Measurements from ENCODE around the gene PLCB4. TPM values are rescaled to one million over a fixed set of nuclear protein-coding genes. Genes with fewer than 3 reads are reported as not detected.

PLCB4 gene
- total RNA-seq, 1 experiment from 2014 or later = 12.6 TPM

DNA sequence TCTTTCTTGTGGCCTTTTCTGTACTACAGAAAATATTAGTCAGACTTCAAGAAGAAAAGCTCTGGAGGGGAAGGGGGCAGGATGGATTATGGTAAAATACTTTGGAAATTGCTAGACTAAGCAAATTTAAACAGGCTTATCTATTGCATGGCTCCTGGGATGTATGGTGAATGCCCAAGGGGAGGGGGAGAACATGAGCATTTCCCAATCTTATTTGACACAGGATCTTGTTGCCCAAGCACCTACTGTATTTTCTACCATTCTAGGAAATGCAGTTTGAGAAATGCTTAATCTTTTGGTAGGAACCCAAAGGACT, 359.4 kb downstream of the PLCB4 start:
- no peak overlapping the region for H3K4me3 Mint-ChIP-seq
- no peak for ATAC-seq
- TF ChIP-seq, protein P1, sequence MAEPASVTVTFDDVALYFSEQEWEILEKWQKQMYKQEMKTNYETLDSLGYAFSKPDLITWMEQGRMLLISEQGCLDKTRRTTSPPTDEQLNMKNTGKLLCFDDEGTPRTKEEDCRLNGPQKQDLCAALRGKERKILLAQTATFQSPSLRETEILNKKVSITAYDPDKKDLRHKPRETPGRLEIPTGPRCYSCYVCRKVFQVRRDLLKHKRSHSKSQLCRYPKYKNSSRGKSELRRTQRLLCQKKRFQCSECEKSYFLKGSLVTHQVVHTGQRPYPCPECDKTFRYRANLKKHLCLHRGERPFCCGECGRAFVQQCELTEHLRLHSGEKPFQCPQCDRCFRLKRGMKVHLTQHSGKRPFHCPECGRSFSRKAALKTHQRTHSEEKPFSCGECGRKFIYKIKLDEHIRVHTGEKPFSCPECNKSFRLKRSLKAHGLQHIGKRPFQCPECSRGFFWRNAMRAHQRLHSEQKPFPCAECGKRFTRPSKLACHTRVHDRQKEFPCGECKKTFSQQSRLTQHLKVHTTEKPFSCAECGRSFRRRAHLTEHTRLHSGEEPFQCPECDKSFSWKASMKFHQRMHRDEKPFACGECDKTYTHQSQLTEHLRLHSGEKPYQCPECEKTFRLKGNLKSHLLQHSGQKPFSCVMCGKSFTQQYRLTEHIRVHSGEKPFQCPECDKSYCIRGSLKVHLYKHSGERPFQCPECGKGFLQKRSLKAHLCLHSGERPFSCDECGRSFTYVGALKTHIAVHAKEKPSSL (CRISPR knock-in tag; conservative IDR thresholded peaks at IDR 0.05) = no peak
- TF ChIP-seq ZNF219 (CRISPR knock-in tag; IDR thresholded peaks at IDR 0.05; ENCODE audit: borderline replicate concordance) (no peak), TCF7 (CRISPR knock-in tag; IDR thresholded peaks at IDR 0.05; ENCODE audit: low read depth) (no peak), CREB1 (CRISPR knock-in tag; IDR thresholded peaks at IDR 0.05) (no peak), MYBL2 (CRISPR knock-in tag; IDR thresholded peaks at IDR 0.05) (no peak), CBFB (CRISPR knock-in tag; IDR thresholded peaks at IDR 0.05; ENCODE audit: low read depth) (no peak), NR1H2 (CRISPR knock-in tag; IDR thresholded peaks at IDR 0.05) (no peak), KAT7 (CRISPR knock-in tag; IDR thresholded peaks at IDR 0.05; ENCODE audit: borderline replicate concordance) (no peak), ZNF423 (CRISPR knock-in tag; IDR thresholded peaks at IDR 0.05) (no peak), SP1 (CRISPR knock-in tag; conservative IDR thresholded peaks at IDR 0.05) (no peak), ZNF263 (CRISPR knock-in tag; IDR thresholded peaks at IDR 0.05; ENCODE audit: low read depth) (no peak)
- TF ChIP-seq, protein P2, sequence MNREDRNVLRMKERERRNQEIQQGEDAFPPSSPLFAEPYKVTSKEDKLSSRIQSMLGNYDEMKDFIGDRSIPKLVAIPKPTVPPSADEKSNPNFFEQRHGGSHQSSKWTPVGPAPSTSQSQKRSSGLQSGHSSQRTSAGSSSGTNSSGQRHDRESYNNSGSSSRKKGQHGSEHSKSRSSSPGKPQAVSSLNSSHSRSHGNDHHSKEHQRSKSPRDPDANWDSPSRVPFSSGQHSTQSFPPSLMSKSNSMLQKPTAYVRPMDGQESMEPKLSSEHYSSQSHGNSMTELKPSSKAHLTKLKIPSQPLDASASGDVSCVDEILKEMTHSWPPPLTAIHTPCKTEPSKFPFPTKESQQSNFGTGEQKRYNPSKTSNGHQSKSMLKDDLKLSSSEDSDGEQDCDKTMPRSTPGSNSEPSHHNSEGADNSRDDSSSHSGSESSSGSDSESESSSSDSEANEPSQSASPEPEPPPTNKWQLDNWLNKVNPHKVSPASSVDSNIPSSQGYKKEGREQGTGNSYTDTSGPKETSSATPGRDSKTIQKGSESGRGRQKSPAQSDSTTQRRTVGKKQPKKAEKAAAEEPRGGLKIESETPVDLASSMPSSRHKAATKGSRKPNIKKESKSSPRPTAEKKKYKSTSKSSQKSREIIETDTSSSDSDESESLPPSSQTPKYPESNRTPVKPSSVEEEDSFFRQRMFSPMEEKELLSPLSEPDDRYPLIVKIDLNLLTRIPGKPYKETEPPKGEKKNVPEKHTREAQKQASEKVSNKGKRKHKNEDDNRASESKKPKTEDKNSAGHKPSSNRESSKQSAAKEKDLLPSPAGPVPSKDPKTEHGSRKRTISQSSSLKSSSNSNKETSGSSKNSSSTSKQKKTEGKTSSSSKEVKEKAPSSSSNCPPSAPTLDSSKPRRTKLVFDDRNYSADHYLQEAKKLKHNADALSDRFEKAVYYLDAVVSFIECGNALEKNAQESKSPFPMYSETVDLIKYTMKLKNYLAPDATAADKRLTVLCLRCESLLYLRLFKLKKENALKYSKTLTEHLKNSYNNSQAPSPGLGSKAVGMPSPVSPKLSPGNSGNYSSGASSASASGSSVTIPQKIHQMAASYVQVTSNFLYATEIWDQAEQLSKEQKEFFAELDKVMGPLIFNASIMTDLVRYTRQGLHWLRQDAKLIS (CRISPR knock-in tag; IDR thresholded peaks at IDR 0.05; ENCODE audit: borderline replicate concordance) = no peak
- TF ChIP-seq, protein P3, sequence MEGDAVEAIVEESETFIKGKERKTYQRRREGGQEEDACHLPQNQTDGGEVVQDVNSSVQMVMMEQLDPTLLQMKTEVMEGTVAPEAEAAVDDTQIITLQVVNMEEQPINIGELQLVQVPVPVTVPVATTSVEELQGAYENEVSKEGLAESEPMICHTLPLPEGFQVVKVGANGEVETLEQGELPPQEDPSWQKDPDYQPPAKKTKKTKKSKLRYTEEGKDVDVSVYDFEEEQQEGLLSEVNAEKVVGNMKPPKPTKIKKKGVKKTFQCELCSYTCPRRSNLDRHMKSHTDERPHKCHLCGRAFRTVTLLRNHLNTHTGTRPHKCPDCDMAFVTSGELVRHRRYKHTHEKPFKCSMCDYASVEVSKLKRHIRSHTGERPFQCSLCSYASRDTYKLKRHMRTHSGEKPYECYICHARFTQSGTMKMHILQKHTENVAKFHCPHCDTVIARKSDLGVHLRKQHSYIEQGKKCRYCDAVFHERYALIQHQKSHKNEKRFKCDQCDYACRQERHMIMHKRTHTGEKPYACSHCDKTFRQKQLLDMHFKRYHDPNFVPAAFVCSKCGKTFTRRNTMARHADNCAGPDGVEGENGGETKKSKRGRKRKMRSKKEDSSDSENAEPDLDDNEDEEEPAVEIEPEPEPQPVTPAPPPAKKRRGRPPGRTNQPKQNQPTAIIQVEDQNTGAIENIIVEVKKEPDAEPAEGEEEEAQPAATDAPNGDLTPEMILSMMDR (IDR thresholded peaks at IDR 0.05) = no peak
- TF ChIP-seq, protein P4, sequence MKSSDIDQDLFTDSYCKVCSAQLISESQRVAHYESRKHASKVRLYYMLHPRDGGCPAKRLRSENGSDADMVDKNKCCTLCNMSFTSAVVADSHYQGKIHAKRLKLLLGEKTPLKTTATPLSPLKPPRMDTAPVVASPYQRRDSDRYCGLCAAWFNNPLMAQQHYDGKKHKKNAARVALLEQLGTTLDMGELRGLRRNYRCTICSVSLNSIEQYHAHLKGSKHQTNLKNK (CRISPR knock-in tag; IDR thresholded peaks at IDR 0.05) = no peak
- TF ChIP-seq, protein P5, sequence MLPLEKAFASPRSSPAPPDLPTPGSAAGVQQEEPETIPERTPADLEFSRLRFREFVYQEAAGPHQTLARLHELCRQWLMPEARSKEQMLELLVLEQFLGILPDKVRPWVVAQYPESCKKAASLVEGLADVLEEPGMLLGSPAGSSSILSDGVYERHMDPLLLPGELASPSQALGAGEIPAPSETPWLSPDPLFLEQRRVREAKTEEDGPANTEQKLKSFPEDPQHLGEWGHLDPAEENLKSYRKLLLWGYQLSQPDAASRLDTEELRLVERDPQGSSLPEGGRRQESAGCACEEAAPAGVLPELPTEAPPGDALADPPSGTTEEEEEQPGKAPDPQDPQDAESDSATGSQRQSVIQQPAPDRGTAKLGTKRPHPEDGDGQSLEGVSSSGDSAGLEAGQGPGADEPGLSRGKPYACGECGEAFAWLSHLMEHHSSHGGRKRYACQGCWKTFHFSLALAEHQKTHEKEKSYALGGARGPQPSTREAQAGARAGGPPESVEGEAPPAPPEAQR (CRISPR knock-in tag; IDR thresholded peaks at IDR 0.05) = no peak
- H3K36me3 Mint-ChIP-seq = no peaks in the 10 kb centered on the region
- CTCF ChIA-PET = no interaction called here
- no peaks in the 10 kb centered on the region for H3K27me3 Mint-ChIP-seq (ENCODE audit: low read depth)
- no peak for DNase-seq (ENCODE audit: low spot score)
- no peak overlapping the region for H3K27ac Mint-ChIP-seq
- POLR2A ChIA-PET = no interaction called here
- H3K9me3 Mint-ChIP-seq = no peaks in the 10 kb centered on the region
- no peaks in the 10 kb centered on the region for H3K4me1 Mint-ChIP-seq

DNA sequence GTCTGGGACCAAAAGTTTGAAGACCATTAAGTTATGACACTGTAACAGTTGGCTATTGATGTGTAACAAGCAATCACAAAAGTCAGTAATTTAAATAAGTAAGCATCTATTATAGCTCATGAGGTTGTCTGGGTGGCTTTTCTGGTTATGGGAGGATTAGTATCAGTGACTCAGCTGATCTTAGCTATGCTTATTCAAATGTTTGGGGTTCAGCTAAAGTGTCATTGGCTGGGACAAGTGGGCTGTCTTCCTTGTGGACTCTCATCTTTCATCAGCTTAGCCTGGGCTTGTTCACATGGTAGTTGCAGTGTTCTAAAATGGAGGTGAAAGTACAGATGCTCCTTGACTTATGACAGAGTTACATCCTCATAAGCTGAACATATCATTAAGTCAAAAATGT, 370.9 kb downstream of the PLCB4 start:
- Mint-ChIP-seq H3K9me3 (peaks cover 23% of the 10 kb centered on the region), H3K27ac (no peak overlapping the region), H3K4me3 (no peak overlapping the region), H3K27me3 (ENCODE audit: low read depth) (no peaks in the 10 kb centered on the region; the same call in 1 of the 2 replicates), H3K4me1 (peaks cover 2% of the 10 kb centered on the region), H3K36me3 (peaks cover 37% of the 10 kb centered on the region)
- POLR2A ChIA-PET = no interaction called here
- CTCF ChIA-PET = interaction anchor here (0.6 to 1.7 kb wide), 5 partner anchors 28 to 1763 kb away, joined by 3 to 9 read pairs (median 3); no protein-coding TSS in a partner anchor
- no peak for TF ChIP-seq SP1 (CRISPR knock-in tag; conservative IDR thresholded peaks at IDR 0.05)
- no peak for DNase-seq (ENCODE audit: low spot score)
- no peak for ATAC-seq

Data from WTC11 (cell line).